Measurements from ENCODE around the gene RANBP9.

GRCh38 chr6:13653296-13653695 lies 58.3 kb downstream of the RANBP9 start:
- TF ChIP-seq CTCF (IDR thresholded peaks at IDR 0.05; ENCODE audit: low read depth, low read length, poor library complexity, severe bottlenecking) (no peak), EZH2phosphoT487 (IDR thresholded peaks at IDR 0.05; ENCODE audit: borderline replicate concordance, low read length) (no peak)

All from DOHH2 (cell line).